Stimulated activated CD4-positive, alpha-beta T cell treated with anti-CD3 and anti-CD28 coated beads, Interleukin-4, amount 100 ng/mL, for 1 hour (primary cell): ENCODE measurements around the gene ATF1.
"Not testable (repeated sequence)": the region's sequence is repeated elsewhere in the genome, so short reads cannot be mapped to it uniquely, and the experiment has no call there.

Source experiments
- DNase-seq: peaks from one replicate; pipeline ENCODE4 v3.0.0-alpha.2; 2020

The ATF1 gene

DNA sequence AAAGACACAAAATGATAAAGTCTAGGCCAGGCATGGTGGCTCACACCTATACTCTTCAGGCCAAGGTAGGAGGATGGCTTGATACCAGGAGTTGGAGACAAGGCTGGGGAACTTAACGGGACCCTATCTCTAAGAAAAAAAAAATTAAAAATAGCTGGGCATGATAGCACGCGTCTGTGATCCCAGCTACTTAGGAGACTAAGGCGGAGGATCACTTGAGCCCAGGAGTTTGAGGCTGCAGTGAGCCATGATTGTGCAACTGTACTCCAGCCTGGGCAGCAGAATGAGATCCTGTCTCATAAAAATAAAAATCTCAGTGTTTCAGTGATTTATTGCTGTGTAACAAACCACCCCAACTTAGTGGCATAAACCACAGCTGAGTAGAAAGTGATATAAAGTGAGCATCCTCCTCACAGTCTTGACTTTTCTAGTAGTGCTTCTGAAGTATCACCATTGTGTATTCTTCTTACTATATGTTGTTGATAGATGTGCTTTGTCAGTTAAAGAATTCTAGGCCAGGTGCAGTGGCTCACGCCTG, 10.6 kb upstream of the ATF1 start:
- DNase-seq: no peak

DNA sequence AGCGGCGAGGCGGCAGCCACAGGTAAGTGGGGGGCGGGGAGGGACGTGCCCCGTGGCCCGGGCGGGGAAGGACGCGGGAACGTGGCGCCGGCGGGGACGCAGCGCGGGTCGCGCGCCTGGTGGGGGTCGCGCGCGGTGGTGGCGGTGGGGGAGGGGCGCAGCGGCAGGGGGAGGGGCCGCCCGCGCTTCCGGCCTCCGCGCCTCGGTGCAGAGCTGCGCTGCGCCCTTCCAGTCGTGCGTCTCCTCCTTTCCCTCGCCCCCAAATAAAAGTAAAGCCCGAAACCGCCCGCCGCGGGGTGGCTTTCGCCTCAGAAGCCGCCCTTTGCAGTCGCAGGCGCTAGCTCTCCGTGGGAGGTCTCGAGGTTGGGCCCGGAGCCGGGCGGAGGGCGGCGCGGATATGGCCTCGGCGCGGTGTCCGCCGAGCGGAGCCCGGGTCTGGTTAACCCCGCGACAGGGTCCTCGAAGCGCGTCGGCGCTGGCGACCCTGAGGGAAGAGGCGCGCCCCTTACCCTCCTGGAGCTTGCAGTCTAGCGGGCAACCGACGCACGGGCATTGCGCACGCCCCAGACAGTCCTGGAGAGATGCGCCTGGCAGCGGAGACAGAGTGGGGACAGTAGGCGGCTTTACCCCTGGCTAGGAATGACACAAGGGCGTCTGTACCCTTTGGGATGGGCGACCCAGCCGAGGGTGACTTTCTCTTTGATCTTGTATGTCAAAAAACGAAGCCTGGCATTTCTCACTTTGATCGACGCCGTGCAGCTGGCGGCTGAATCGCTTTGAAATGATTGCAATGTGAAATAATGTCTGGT, 589 bp downstream of the ATF1 start:
- DNase-seq: peak; percentile 78

GRCh38 chr12:50765095-50765911, 1.4 kb downstream of the ATF1 start:
- DNase-seq: peak; percentile 23

GRCh38 chr12:50768391-50768790, 4.5 kb downstream of the ATF1 start:
- DNase-seq: no peak

DNA sequence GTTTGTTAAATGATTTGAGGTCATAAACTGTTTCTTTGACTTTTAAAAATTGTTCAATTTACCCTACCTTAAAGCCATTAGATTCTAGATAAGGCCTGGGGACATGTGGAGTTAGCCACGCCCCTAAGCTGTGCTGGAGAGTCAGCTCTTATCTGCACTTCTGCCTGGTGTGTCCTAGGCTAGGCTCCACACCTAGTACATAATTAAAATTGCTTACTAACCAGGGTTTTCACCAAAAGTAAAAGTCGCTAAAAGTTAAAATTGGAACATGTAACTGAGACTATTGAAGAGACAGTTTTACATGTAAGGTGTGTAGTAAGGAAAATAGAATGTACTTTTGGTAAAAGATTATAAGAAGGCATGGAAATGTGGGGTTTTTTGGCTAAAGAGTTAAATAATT, 4.9 kb downstream of the ATF1 start:
- DNase-seq: not testable (repeated sequence)

DNA sequence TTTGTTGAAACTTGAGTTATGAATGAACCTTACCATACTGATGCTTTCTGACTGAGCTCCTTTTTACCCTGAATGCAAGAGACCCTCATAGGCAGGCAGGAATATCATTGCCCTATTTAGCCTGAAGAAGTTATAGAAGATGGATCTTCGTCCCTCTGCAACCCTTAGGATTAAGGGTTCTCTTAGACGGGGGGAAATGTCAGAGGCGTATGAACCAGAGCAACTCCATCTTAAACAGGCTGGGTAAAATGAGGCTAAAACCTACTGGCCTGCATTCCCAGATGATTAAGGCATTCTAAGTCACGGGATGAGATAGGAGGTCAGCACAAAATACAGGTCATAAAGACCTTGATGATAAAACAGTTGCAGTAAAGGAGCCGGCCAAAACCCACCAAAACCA, 7.5 kb downstream of the ATF1 start:
- DNase-seq: no peak

GRCh38 chr12:50772470-50772869, 8.6 kb downstream of the ATF1 start:
- DNase-seq: no peak

GRCh38 chr12:50772877-50773276, 9.0 kb downstream of the ATF1 start:
- no peak for DNase-seq

GRCh38 chr12:50775251-50775650, 11.3 kb downstream of the ATF1 start:
- DNase-seq: no peak

DNA sequence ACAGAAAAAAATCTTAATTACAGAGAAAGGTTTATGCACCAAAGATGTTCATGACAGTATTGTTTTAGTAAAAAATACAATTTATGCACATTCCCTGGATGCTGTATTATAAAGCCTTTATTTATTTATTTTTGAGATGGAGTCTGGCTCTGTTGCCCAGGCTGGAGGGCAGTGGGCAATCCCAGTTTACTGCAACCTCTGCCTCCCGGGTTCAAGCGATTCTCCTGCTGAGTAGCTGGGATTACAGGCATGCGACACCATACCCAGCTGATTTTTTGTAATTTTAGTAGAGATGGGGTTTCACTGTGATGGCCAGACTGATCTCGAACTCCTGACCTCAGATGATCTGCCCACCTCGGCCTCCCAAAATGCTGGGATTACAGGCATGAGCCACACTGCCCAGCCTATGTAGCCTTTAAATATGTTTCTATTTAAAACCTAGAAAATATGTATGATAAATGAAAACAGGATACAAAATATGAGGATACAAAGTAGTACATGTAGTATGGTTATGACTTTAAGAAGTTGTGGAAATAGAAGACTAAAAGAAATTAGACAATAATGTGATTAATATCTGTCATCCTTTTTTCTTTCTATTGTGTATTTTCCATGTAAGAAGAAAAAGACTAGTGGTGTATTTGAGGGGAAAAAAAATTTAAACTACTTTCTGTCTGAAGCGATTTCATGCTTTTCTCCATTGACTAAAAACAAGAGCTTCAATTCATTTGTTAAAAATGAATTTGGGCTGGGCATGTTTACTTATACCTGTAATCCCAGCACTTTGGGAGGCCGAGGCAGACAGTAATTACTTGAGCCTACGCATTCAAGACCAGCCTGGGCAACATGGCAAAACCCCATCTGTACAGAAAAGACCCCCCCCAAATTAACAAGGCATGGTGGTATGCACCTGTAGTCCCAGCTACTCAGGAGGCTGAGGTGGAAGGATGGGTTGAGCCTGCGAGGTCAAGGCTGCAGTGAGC, 13.1 kb downstream of the ATF1 start:
- no peak for DNase-seq

GRCh38 chr12:50778663-50779590, 15.0 kb downstream of the ATF1 start:
- DNase-seq: no peak

GRCh38 chr12:50780013-50780412, 16.1 kb downstream of the ATF1 start:
- DNase-seq: no peak

DNA sequence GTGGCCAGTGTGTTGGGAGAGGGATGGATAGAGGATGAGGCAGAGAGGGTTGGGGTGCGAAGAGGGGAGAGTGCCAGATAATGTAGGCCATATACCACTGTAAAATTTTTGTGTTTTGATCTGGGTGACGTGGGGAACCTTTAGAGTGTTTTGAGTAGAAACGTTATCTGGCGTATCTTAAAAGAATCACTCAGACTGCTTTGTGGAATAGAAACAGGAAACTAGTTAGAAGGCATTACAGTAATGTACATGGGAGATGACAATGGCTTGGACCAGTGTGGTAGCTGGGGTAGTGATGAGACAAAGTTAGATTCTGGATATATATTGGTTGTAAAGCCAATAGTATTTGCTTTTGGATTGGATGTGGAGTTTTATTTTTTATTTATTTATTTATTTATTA, 20.6 kb downstream of the ATF1 start:
- no peak for DNase-seq

DNA sequence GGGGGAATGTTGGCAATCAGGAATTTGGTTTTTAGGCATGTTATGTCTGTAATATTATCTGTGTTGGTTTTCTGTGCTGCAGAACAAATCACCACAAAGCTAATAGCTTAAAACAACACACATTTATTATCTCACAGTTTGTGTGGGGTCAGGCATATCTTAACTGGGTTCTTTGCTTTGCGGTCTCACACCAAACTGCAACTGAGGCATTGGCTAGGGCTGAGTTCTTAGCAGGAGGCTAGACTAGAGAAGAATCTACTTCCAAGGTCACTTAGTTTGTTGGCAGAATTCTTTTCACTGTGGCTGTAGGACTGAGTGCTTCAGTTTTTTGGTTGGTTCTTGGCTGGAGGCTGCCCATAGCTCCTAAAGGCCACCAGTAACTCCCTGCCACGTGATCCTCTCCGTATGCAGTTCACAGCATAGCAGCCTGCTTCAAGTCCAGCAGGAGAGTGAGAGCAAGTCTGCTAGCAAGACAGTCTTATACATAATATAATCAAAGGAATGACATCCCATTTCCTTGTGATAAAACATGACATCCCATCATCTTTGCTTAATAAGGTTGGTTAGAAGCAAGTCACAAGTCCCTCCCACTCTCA, 21.6 kb downstream of the ATF1 start:
- no peak for DNase-seq

DNA sequence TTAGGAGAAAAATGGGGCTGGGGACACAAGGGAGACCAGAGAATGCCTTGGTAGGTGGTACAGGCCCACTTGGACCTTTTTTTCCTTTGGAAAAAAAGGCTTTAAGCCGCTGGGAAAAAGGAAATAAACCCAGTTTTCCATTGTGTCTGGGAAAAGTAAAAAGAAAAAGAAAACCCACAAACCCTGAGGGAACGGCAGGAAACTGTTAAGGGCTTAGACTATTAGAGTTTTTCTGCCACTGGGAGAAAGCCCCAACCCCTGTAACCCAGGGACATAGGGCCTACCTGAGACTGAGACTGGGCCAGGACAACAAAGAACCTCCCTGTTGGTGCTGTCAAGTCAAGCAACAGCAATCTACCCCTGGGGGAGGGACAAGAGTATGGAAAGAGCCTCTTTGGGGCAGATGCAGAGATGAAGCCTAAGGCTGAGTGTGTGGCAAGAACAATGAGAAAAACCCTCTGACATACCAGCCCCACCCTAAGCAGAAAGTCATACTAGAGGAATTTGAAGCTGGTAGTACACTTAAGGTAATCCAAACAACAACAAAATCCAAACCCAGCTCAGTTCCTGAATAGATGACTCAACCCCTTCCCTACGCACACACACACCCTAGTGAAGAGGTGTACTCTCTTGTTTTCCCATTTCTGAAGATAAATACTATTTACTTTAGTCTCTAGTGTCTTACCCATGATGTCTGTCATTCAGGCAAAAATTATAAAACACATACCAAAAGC, 22.8 kb downstream of the ATF1 start:
- no peak for DNase-seq

GRCh38 chr12:50787618-50788017, 23.7 kb downstream of the ATF1 start:
- no peak for DNase-seq

DNA sequence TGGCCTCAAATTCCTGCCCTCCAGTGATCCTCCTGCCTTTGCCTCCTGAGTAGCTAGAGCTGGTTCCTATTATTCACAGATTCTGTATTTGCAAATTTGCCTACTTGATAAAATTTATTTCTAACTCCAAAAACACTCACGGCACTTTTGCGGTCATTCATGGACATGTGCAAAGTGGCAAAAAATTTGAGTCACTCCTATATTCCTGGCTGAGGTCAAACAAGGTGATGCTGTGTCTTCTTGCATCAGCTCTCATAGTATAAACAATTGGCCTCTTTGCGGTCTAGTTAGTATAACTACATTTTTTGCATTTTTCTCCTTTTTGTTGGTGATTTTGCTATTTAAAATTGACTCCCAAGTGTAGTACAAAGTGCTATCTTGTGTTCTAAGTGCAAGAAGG, 24.7 kb downstream of the ATF1 start:
- no peak for DNase-seq

DNA sequence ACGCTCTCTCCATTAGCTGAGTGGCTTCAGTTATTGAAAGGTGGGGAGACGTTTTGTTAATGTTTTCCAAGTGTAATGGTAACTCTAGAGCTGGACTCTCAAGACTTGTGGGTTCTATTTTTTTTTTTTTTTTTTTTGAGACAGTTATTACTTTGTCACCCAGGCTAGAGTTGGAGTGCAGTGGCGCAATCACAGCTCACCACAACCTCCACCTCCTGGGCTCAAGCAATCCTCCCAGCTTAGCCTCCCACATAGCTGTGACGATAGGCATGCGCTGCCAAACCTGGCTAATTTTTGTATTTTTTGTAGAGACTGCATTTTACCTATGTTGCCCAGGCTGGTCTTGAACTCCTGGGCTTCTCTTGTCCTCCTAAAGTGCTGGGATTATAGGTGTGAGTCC, 26.2 kb downstream of the ATF1 start:
- DNase-seq: no peak

GRCh38 chr12:50799908-50800307, 36.0 kb downstream of the ATF1 start:
- no peak for DNase-seq

DNA sequence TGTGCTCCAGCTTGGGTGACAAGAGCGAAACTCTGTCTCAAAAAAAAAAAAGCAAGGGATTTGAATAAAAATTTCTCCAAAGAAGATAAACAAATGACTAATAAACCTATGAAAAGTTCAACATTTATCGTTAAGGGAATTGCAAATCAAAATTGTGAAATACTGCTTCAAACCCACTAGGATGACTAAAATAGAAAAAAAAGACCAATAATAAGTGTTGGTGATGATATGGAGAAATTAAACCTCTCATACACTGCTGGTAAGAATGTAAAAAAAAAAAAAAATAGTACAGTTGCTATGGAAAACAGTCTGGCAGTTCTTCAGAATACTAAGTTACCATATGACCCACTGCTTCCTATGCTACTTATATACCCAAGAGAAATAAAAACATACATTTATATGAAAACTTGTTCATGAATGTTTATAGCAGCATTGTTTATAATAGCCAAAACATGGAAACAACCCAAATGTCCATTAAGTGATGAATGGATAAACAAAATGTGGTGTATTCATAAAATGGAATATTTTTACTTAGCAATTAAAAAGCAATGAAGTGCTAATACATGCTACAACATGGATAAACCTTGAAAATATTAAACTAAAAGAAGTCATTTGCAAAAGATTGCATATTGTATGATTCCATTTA, 39.5 kb downstream of the ATF1 start:
- DNase-seq: no peak
